ENCODE measurements around the gene PDE4D.

The PDE4D gene

DNA sequence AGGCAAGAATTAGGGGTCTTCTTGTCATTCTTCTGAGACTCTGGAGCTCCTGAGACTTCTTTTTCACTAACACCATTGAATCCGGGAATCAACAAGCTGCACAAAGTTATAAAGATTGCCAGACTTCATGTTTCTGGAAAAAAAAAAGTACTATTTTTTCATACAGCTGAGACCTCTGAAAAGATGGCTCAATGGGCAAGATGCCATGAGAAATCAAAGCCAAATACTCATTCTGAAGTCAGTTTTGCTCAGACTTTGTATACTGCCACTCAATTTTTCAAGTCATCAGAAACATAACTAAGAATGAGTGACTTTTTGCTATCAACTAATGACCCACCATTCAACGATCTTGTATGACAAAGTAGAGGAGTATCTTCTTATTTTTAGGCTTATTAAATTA lies 798.7 kb downstream of the PDE4D start:
- Mint-ChIP-seq H3K36me3 (peaks cover 22% of the 10 kb centered on the region), H3K4me1 (peaks cover 64% of the 10 kb centered on the region), H3K9me3 (peaks cover 7% of the 10 kb centered on the region), H3K4me3 (no peak overlapping the region), H3K27me3 (peaks cover 3% of the 10 kb centered on the region), H3K27ac (no peak overlapping the region)
- CTCF ChIA-PET = interaction anchor here (1.7 to 6.7 kb wide), 2 partner anchors 29 to 34 kb away, joined by 4 to 30 read pairs; no protein-coding TSS in a partner anchor
- DNase-seq = no peak

GRCh38 chr5:59093329-59093728 lies 800.2 kb downstream of the PDE4D start:
- CTCF ChIA-PET = no interaction called here
- peaks cover 3% of the 10 kb centered on the region for H3K27me3 Mint-ChIP-seq
- peaks cover 22% of the 10 kb centered on the region for H3K36me3 Mint-ChIP-seq
- peaks cover 7% of the 10 kb centered on the region for H3K9me3 Mint-ChIP-seq
- H3K4me3 Mint-ChIP-seq = no peak overlapping the region
- peak overlapping the region; percentile 7 for H3K27ac Mint-ChIP-seq
- no peak for DNase-seq
- peaks cover 49% of the 10 kb centered on the region for H3K4me1 Mint-ChIP-seq

DNA sequence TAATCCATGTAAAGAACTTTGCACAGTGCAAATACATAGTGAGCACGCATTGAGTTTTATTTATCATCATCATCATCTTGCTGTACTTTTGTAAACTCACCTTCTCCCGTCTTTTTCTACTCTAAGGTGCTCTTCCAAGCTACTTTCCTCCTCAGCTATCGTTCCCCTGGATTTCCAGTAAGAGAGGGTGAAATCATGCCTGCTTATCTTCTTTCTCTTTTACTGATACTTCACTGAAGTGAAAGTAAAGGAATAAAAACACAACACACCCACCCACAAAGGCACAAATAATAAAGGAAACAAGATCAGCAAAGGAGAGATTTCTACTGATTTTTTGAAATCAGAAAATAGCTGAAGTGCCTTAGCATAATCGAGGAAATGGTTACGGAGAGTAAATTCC lies 800.8 kb downstream of the PDE4D start:
- Mint-ChIP-seq H3K4me1 (peaks cover 47% of the 10 kb centered on the region), H3K4me3 (no peak overlapping the region), H3K36me3 (peaks cover 21% of the 10 kb centered on the region), H3K9me3 (peaks cover 7% of the 10 kb centered on the region), H3K27ac (peak overlapping the region; percentile 8), H3K27me3 (peaks cover 8% of the 10 kb centered on the region)
- no peak for DNase-seq
- CTCF ChIA-PET = interaction anchor here (0.7 kb wide), 1 partner anchor 35 kb away, joined by 3 read pairs; no protein-coding TSS in a partner anchor

- no peak for DNase-seq
- no peak overlapping the region for H3K4me3 Mint-ChIP-seq
- H3K4me1 Mint-ChIP-seq = peaks cover 41% of the 10 kb centered on the region
- CTCF ChIA-PET = no interaction called here
- peaks cover 19% of the 10 kb centered on the region for H3K36me3 Mint-ChIP-seq
- H3K9me3 Mint-ChIP-seq = peaks cover 5% of the 10 kb centered on the region
- H3K27me3 Mint-ChIP-seq = peaks cover 12% of the 10 kb centered on the region
- no peak overlapping the region for H3K27ac Mint-ChIP-seq
Observed at GRCh38 chr5:59091965-59092364, 801.6 kb downstream of the PDE4D start.

GRCh38 chr5:59090323-59090722 lies 803.2 kb downstream of the PDE4D start:
- DNase-seq = no peak
- peaks cover 3% of the 10 kb centered on the region for H3K9me3 Mint-ChIP-seq
- H3K27ac Mint-ChIP-seq = no peak overlapping the region
- H3K4me1 Mint-ChIP-seq = peaks cover 30% of the 10 kb centered on the region
- peaks cover 9% of the 10 kb centered on the region for H3K36me3 Mint-ChIP-seq
- CTCF ChIA-PET = no interaction called here
- H3K27me3 Mint-ChIP-seq = peaks cover 14% of the 10 kb centered on the region
- no peak overlapping the region for H3K4me3 Mint-ChIP-seq

GRCh38 chr5:59089767-59090166 lies 803.8 kb downstream of the PDE4D start:
- peaks cover 9% of the 10 kb centered on the region for H3K36me3 Mint-ChIP-seq
- no peak for DNase-seq
- peaks cover 14% of the 10 kb centered on the region for H3K27me3 Mint-ChIP-seq
- H3K4me3 Mint-ChIP-seq = no peak overlapping the region
- CTCF ChIA-PET = no interaction called here
- peaks cover 27% of the 10 kb centered on the region for H3K4me1 Mint-ChIP-seq
- H3K27ac Mint-ChIP-seq = no peak overlapping the region
- peaks cover 3% of the 10 kb centered on the region for H3K9me3 Mint-ChIP-seq

DNA sequence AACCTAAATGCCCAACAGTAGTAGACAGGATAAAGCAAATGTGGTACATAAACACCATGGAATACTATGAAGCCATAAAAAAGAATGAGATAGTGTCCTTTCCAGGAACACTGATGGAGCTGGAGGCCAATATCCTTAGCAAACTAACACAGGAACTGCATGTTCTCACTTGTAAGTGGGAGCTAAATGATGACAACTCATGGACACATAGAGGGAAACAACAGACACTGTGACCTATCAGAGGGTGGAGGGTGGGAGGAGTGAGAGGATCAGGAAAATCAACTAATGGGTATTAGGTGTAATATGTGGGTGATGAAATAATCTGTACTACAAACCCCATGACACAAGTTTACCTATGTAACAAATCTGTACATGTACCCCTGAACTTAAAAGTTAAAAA lies 805.0 kb downstream of the PDE4D start:
- H3K27ac Mint-ChIP-seq = no peak overlapping the region
- CTCF ChIA-PET = no interaction called here
- DNase-seq = no peak

DNA sequence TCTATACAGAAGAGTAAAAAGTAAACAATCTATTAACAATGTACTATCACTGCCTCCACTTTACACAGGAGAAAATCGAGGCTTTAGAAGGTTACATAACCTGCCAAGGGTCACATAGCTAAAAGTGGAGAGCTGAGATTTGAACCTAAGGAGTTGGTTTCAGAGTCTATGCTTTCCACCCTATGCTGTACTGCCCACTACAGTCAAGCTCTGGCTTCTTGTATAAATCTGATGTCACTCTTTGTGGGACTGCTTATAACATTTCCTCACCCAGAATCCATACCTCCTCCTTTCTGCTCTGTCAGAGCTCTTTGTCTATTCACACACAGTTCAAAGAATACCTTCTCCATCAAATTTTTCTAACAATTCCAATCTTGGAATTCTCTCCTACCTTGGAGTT lies 807.5 kb downstream of the PDE4D start:
- no peak for DNase-seq
- CTCF ChIA-PET = interaction anchor here (0.9 to 1.7 kb wide), 4 partner anchors 29 to 65 kb away, joined by 3 to 4 read pairs (median 4); no protein-coding TSS in a partner anchor
- no peak overlapping the region for H3K27ac Mint-ChIP-seq
- no peaks in the 10 kb centered on the region for H3K36me3 Mint-ChIP-seq
- peaks cover 14% of the 10 kb centered on the region for H3K27me3 Mint-ChIP-seq
- no peaks in the 10 kb centered on the region for H3K9me3 Mint-ChIP-seq
- no peak overlapping the region for H3K4me3 Mint-ChIP-seq
- H3K4me1 Mint-ChIP-seq = no peaks in the 10 kb centered on the region

More for the DNA sequence above, 805.0 kb downstream of the PDE4D start:
- peaks cover 14% of the 10 kb centered on the region for H3K27me3 Mint-ChIP-seq
- H3K4me1 Mint-ChIP-seq = peaks cover 17% of the 10 kb centered on the region
- H3K4me3 Mint-ChIP-seq = no peak overlapping the region
- H3K36me3 Mint-ChIP-seq = peaks cover under 1% of the 10 kb centered on the region
- peaks cover under 1% of the 10 kb centered on the region for H3K9me3 Mint-ChIP-seq

GRCh38 chr5:59081693-59082092 lies 811.8 kb downstream of the PDE4D start:
- H3K4me1 Mint-ChIP-seq = no peaks in the 10 kb centered on the region
- DNase-seq = no peak
- H3K36me3 Mint-ChIP-seq = no peaks in the 10 kb centered on the region
- H3K27ac Mint-ChIP-seq = no peak overlapping the region
- peaks cover 17% of the 10 kb centered on the region for H3K27me3 Mint-ChIP-seq
- CTCF ChIA-PET = no interaction called here
- H3K9me3 Mint-ChIP-seq = no peaks in the 10 kb centered on the region
- no peak overlapping the region for H3K4me3 Mint-ChIP-seq

GRCh38 chr5:59079622-59080620 lies 813.6 kb downstream of the PDE4D start:
- DNase-seq = no peak
- H3K4me3 Mint-ChIP-seq = no peak overlapping the region
- no peak overlapping the region for H3K27ac Mint-ChIP-seq
- CTCF ChIA-PET = interaction anchor here (1.0 kb wide), 1 partner anchor 14 kb away, joined by 3 read pairs; no protein-coding TSS in a partner anchor
- no peaks in the 10 kb centered on the region for H3K36me3 Mint-ChIP-seq
- H3K9me3 Mint-ChIP-seq = no peaks in the 10 kb centered on the region
- no peaks in the 10 kb centered on the region for H3K4me1 Mint-ChIP-seq
- peaks cover 11% of the 10 kb centered on the region for H3K27me3 Mint-ChIP-seq

- Mint-ChIP-seq H3K36me3 (peaks cover 5% of the 10 kb centered on the region), H3K4me1 (no peaks in the 10 kb centered on the region), H3K9me3 (no peaks in the 10 kb centered on the region), H3K4me3 (no peak overlapping the region), H3K27me3 (peaks cover 8% of the 10 kb centered on the region), H3K27ac (no peak overlapping the region)
- no peak for DNase-seq
- CTCF ChIA-PET = interaction anchor here (0.7 to 0.9 kb wide), 2 partner anchors 10 to 24 kb away, joined by 3 read pairs; no protein-coding TSS in a partner anchor
Observed at GRCh38 chr5:59071755-59072549, 821.6 kb downstream of the PDE4D start.

GRCh38 chr5:59069438-59070079 lies 824.0 kb downstream of the PDE4D start:
- no peak overlapping the region for H3K4me3 Mint-ChIP-seq

GRCh38 chr5:59067956-59068656 lies 825.4 kb downstream of the PDE4D start:
- no peak for DNase-seq
- H3K36me3 Mint-ChIP-seq = peaks cover 5% of the 10 kb centered on the region
- H3K27ac Mint-ChIP-seq = no peak overlapping the region
- H3K4me1 Mint-ChIP-seq = no peaks in the 10 kb centered on the region
- CTCF ChIA-PET = no interaction called here
- H3K9me3 Mint-ChIP-seq = no peaks in the 10 kb centered on the region
- peaks cover 16% of the 10 kb centered on the region for H3K27me3 Mint-ChIP-seq
- no peak overlapping the region for H3K4me3 Mint-ChIP-seq

More at GRCh38 chr5:59069438-59070079, 824.0 kb downstream of the PDE4D start:
- Mint-ChIP-seq H3K27ac (no peak overlapping the region), H3K27me3 (peaks cover 12% of the 10 kb centered on the region), H3K36me3 (peaks cover 5% of the 10 kb centered on the region), H3K9me3 (no peaks in the 10 kb centered on the region), H3K4me1 (no peaks in the 10 kb centered on the region)
- DNase-seq = no peak
- CTCF ChIA-PET = no interaction called here

Data from activated naive CD4-positive, alpha-beta T cell treated with anti-CD3 and anti-CD28 coated beads, Interleukin-2, amount 10 ng/mL, durations not matched to agents 7 days and 5 days (primary cell).